Measurements from ENCODE around the gene TTLL3. TPM values are rescaled to one million over a fixed set of nuclear protein-coding genes. Genes with fewer than 3 reads are reported as not detected.

Gene TTLL3
- total and polyA plus RNA-seq, 2 of the 13 experiments (the other 11 are each of a cell fraction or from before 2014, with no cell fraction given) = 9.5 to 51.2 TPM

DNA sequence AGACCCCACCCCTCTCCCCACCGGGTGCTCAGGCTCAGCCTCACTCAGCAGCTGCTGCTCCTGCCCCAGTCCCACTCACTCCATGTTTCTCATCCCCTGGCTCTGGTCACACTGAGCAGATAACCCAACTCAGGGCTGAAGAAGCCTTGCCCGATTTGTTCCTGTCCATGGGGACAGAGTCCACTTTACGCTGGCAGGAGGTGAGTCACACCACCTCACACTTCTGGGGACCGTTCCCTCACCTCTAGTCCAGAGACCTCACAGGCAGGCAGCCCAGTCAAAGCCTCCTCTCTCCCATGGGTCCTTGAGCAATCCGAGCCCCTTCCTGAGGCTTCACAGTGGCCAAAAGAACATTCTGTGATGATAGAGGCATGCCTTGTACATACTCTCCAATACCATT is 68.6 kb downstream of the TTLL3 start (continued):
- TF ChIP-seq TSC22D2 (CRISPR knock-in tag; IDR thresholded peaks at IDR 0.05; ENCODE audit: borderline replicate concordance) (no peak), ZNF878 (CRISPR knock-in tag; IDR thresholded peaks at IDR 0.05) (no peak), ZFP82 (CRISPR knock-in tag; IDR thresholded peaks at IDR 0.05; ENCODE audit: borderline replicate concordance) (no peak), SMYD3 (CRISPR knock-in tag; IDR thresholded peaks at IDR 0.05) (no peak), DPF2 (CRISPR knock-in tag; IDR thresholded peaks at IDR 0.05; ENCODE audit: borderline replicate concordance, low read depth) (peak; percentile 62; the same call in 1 of the 2 replicates), SIN3B (IDR thresholded peaks at IDR 0.05; ENCODE audit: low read length) (no peak), ARNTL (CRISPR knock-in tag; IDR thresholded peaks at IDR 0.05) (no peak), TCF7L2 (IDR thresholded peaks at IDR 0.05; ENCODE audit: low read depth, low read length) (no peak), PITX1 (CRISPR knock-in tag; IDR thresholded peaks at IDR 0.05) (peak; percentile 12; the same call in 1 of the 2 replicates), ELF4 (CRISPR knock-in tag; IDR thresholded peaks at IDR 0.05; ENCODE audit: borderline replicate concordance) (no peak), AGO2 (optimal IDR thresholded peaks at IDR 0.05; ENCODE audit: low read depth, low read length) (no peak), KDM3A (CRISPR knock-in tag; IDR thresholded peaks at IDR 0.05; ENCODE audit: low read depth) (0 out of 2 replicates have a peak, but pooled peaks have one; percentile 48), RBAK (CRISPR knock-in tag; IDR thresholded peaks at IDR 0.05) (no peak), HMGA1 (CRISPR knock-in tag; conservative IDR thresholded peaks at IDR 0.05) (no peak), ZNF562 (CRISPR knock-in tag; IDR thresholded peaks at IDR 0.05; ENCODE audit: borderline replicate concordance) (no peak), DMAP1 (CRISPR knock-in tag; IDR thresholded peaks at IDR 0.05) (no peak), CEBPB (IDR thresholded peaks at IDR 0.05; ENCODE audit: borderline replicate concordance, low read depth, low read length) (peak; percentile 78; the same call in 1 of the 2 replicates), SCMH1 (CRISPR knock-in tag; IDR thresholded peaks at IDR 0.05; ENCODE audit: borderline replicate concordance) (no peak), CEBPG (CRISPR knock-in tag; IDR thresholded peaks at IDR 0.05) (peak; percentile 64), HDAC1 (CRISPR knock-in tag; IDR thresholded peaks at IDR 0.05) (peak; percentile 68), ZNF251 (CRISPR knock-in tag; IDR thresholded peaks at IDR 0.05) (no peak), ZNF335 (CRISPR knock-in tag; IDR thresholded peaks at IDR 0.05) (peak; percentile 68; the same call in 1 of the 2 replicates)
- TF ChIP-seq, protein P1, sequence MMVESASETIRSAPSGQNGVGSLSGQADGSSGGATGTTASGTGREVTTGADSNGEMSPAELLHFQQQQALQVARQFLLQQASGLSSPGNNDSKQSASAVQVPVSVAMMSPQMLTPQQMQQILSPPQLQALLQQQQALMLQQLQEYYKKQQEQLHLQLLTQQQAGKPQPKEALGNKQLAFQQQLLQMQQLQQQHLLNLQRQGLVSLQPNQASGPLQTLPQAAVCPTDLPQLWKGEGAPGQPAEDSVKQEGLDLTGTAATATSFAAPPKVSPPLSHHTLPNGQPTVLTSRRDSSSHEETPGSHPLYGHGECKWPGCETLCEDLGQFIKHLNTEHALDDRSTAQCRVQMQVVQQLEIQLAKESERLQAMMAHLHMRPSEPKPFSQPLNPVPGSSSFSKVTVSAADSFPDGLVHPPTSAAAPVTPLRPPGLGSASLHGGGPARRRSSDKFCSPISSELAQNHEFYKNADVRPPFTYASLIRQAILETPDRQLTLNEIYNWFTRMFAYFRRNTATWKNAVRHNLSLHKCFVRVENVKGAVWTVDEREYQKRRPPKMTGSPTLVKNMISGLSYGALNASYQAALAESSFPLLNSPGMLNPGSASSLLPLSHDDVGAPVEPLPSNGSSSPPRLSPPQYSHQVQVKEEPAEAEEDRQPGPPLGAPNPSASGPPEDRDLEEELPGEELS (CRISPR knock-in tag; IDR thresholded peaks at IDR 0.05) = peak; percentile 17; the same call in 1 of the 2 replicates
- TF ChIP-seq, protein P2, sequence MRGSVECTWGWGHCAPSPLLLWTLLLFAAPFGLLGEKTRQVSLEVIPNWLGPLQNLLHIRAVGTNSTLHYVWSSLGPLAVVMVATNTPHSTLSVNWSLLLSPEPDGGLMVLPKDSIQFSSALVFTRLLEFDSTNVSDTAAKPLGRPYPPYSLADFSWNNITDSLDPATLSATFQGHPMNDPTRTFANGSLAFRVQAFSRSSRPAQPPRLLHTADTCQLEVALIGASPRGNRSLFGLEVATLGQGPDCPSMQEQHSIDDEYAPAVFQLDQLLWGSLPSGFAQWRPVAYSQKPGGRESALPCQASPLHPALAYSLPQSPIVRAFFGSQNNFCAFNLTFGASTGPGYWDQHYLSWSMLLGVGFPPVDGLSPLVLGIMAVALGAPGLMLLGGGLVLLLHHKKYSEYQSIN (CRISPR knock-in tag; IDR thresholded peaks at IDR 0.05; ENCODE audit: borderline replicate concordance) = no peak
- TF ChIP-seq, protein P3, sequence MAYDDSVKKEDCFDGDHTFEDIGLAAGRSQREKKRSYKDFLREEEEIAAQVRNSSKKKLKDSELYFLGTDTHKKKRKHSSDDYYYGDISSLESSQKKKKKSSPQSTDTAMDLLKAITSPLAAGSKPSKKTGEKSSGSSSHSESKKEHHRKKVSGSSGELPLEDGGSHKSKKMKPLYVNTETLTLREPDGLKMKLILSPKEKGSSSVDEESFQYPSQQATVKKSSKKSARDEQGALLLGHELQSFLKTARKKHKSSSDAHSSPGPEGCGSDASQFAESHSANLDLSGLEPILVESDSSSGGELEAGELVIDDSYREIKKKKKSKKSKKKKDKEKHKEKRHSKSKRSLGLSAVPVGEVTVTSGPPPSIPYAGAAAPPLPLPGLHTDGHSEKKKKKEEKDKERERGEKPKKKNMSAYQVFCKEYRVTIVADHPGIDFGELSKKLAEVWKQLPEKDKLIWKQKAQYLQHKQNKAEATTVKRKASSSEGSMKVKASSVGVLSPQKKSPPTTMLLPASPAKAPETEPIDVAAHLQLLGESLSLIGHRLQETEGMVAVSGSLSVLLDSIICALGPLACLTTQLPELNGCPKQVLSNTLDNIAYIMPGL (CRISPR knock-in tag; IDR thresholded peaks at IDR 0.05; ENCODE audit: borderline replicate concordance in 1 of 2, low read depth in 1 of 2) = no peak

Data from HepG2 (cell line).